B cell (primary cell): ENCODE results near the gene LRIT2. TPM values are rescaled to one million over a fixed set of nuclear protein-coding genes. Genes with fewer than 3 reads are reported as not detected.

Experiments used
- ATAC-seq: fragments of 200-7000 bp; cut with Tn5 transposase; one replicate; pipeline ENCODE4 v1.10.0; 2021; ENCODE audit warnings: low read depth, mild to moderate bottlenecking, moderate number of reproducible peaks, moderate library complexity
- CTCF ChIA-PET: fragments of 350-600 bp; sonication (Branson Sonifier 250); formaldehyde crosslinking; loops from one replicate; lab custom pipeline; 2021; ENCODE audit warnings: antibody characterized with exemption, inconsistent platforms; lab: Charles Lee
- POLR2A ChIA-PET: fragments of 350-600 bp; sonication (Branson Sonifier 250); formaldehyde crosslinking; loops from one replicate; lab custom pipeline; 2021; ENCODE audit warnings: antibody characterized with exemption; lab: Charles Lee
- DNase-seq: peaks from one replicate; pipeline ENCODE4 v3.0.0; 2013
- H2AFZ ChIP-seq: 2 replicates; pipeline ENCODE4 v1.6.1; 2012; ENCODE audit warnings: mild to moderate bottlenecking, low read depth, low read length; ENCODE audit not compliant: insufficient read depth, poor library complexity, severe bottlenecking
- H3K27ac ChIP-seq, 2 donors: 1 replicate in 1 of 2; 2 replicates in 1 of 2; pipeline ENCODE4 v1.5.1; 2012 to 2013; ENCODE audit warnings: low read length in 2 of 2, mild to moderate bottlenecking in 2 of 2, moderate library complexity in 1 of 2
- H3K27me3 ChIP-seq, 4 experiments: fragments of 200-600 bp in 1 of 4; sonication (generic) in 1 of 4; replicated peaks in 1 of 4; 1 replicate in 2 of 4; 2 replicates in 2 of 4; pipeline versions ENCODE4 v1.6.1 to v1.7.0; 2013 to 2016; ENCODE audit warnings: low read length in 3 of 4, mild to moderate bottlenecking in 2 of 4, mixed read lengths in 1 of 4, moderate library complexity in 1 of 4; ENCODE audit not compliant: insufficient read depth in 4 of 4, control insufficient read depth in 3 of 4; ENCODE audit errors: control extremely low read depth in 1 of 4
- H3K36me3 ChIP-seq, 2 experiments: replicated peaks in 1 of 2; 1 replicate in 1 of 2; 2 replicates in 1 of 2; pipeline versions ENCODE4 v1.6.1 to v1.7.1; 2013; ENCODE audit warnings: low read length in 1 of 2; ENCODE audit not compliant: insufficient read depth in 2 of 2, control insufficient read depth in 1 of 2; ENCODE audit errors: control extremely low read depth in 1 of 2, extremely low read depth in 1 of 2
- H3K4me1 ChIP-seq, 2 donors: fragments of 200-600 bp in 1 of 2; sonication (generic) in 1 of 2; 1 replicate in 1 of 2; 2 replicates in 1 of 2; pipeline versions ENCODE4 v1.5.1 to v1.6.1; 2013 to 2017; ENCODE audit warnings: low read length in 2 of 2; ENCODE audit not compliant: control insufficient read depth in 2 of 2, insufficient read depth in 2 of 2
- H3K4me2 ChIP-seq: replicated peaks from 2 replicates; pipeline ENCODE3; 2012; ENCODE audit warnings: mild to moderate bottlenecking, low read depth, low read length; ENCODE audit not compliant: poor library complexity, severe bottlenecking
- H3K4me3 ChIP-seq, 5 experiments: fragments of 200-600 bp in 1 of 5; sonication (generic) in 1 of 5; 1 replicate in 3 of 5; 2 replicates in 2 of 5; pipeline versions ENCODE4 v1.5.1 to v1.7.0; 2011 to 2016; ENCODE audit warnings: low read length in 4 of 5, mild to moderate bottlenecking in 4 of 5, low read depth in 2 of 5, control low read depth in 1 of 5, moderate library complexity in 1 of 5; ENCODE audit not compliant: insufficient read depth in 1 of 5; ENCODE audit errors: control extremely low read depth in 1 of 5, extremely low read depth in 1 of 5
- H3K79me2 ChIP-seq: fragments of 200-600 bp; sonication (generic); one replicate; pipeline ENCODE4 v1.6.0; 2016; ENCODE audit warnings: low read length; ENCODE audit not compliant: control insufficient read depth, insufficient read depth
- H3K9ac ChIP-seq: fragments of 200-600 bp; sonication (generic); 2 replicates; pipeline ENCODE4 v1.6.1; 2017; ENCODE audit warnings: mild to moderate bottlenecking, low read length, moderate library complexity
- H3K9me3 ChIP-seq, 3 donors: one replicate each; pipeline versions ENCODE4 v1.6.1 to v1.7.1; 2013; ENCODE audit warnings: low read length in 2 of 3; ENCODE audit not compliant: control insufficient read depth in 2 of 3, insufficient read depth in 1 of 3; ENCODE audit errors: control extremely low read depth in 1 of 3
- H4K20me1 ChIP-seq: 2 replicates; pipeline ENCODE4 v1.6.0; 2012; ENCODE audit warnings: mild to moderate bottlenecking, low read length; ENCODE audit not compliant: insufficient read depth, control insufficient read depth, poor library complexity, severe bottlenecking
- H3K27ac Mint-ChIP-seq: one replicate; pipeline ENCODE4 v1.8.0; 2021; ENCODE audit warnings: mixed read lengths
- H3K27me3 Mint-ChIP-seq: one replicate; pipeline ENCODE4 v1.8.0; 2021; ENCODE audit warnings: mixed read lengths
- H3K4me1 Mint-ChIP-seq: one replicate; pipeline ENCODE4 v1.8.0; 2021; ENCODE audit warnings: mixed read lengths
- H3K4me3 Mint-ChIP-seq: one replicate; pipeline ENCODE4 v1.8.0; 2021; ENCODE audit warnings: mixed read lengths
- H3K9me3 Mint-ChIP-seq: one replicate; pipeline ENCODE4 v1.8.0; 2022; ENCODE audit warnings: mixed read lengths; ENCODE audit not compliant: insufficient read depth
- EZH2 ChIP-seq: IDR thresholded peaks from 2 replicates; pipeline ENCODE4 v1.6.1; 2012; ENCODE audit warnings: borderline replicate concordance, low read depth, mild to moderate bottlenecking, moderate library complexity, low read length; ENCODE audit not compliant: insufficient read depth, poor library complexity, severe bottlenecking
- WGBS: methylation state at CpG from one replicate; pipeline ENCODE4 v1.1.5; 2013; ENCODE audit warnings: missing lambda C conversion rate; ENCODE audit not compliant: insufficient coverage; 5-methylcytosine and 5-hydroxymethylcytosine counted together
- intact Hi-C: fragments of 100-400 bp; cut with micrococcal nuclease; formaldehyde crosslinking; loops from one replicate; pipeline ENCODE4 v1.10.0; 2022
- polyA plus RNA-seq: library from polyadenylated mRNA; depleted of rRNA; stranded (reverse); fragments of >200 nt; gene quantifications from 2 replicates; pipeline ENCODE4 v1.2.3, GENCODE V29; 2012
- total RNA-seq, 2 donors: library from RNA; stranded (reverse); fragments of 120-200 nt in 1 of 2; gene quantifications; 1 replicate in 1 of 2; 2 replicates in 1 of 2; pipeline versions ENCODE4 v1.2.3 to v1.2.4, GENCODE V29; 2013 to 2022
- TF ChIP-seq, protein P1 (sequence below): fragments of 200-600 bp; IDR thresholded peaks from one replicate; pipeline ENCODE4 v1.8.0; 2022; ENCODE audit warnings: antibody characterized with exemption, mild to moderate bottlenecking

LRIT2 gene
- total and polyA plus RNA-seq, 2 donors (not counting 1 experiment from before 2014, with no cell fraction given), result not detected

DNA sequence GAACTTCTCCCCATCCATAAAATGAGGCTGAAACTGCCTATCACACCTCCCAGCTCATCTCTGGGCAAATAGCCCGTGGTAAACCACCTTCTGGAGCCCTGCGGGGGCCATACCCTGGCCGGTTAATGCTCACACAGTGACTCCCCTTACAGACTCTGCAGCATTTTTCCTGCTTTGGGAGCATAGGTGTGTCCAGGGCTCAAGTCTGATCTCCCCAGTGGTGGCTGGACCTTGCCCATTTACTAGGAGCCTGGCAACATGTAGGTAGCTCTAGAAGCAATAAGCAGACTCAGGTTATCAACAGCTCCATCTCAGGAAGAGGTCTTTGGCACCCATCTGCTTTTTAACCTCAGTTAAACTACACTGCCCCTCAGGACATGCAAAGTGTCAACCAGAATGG, 36.5 kb downstream of the LRIT2 start:
- H2AFZ ChIP-seq, result no peak overlapping the region
- no peaks in the 10 kb centered on the region for H3K36me3 ChIP-seq
- no peaks in the 10 kb centered on the region for H3K9me3 ChIP-seq
- H3K9ac ChIP-seq, result no peak overlapping the region
- no peak overlapping the region for H3K27ac ChIP-seq
- Mint-ChIP-seq H3K27me3 (peaks cover 22% of the 10 kb centered on the region), H3K9me3 (no peaks in the 10 kb centered on the region), H3K4me3 (no peak overlapping the region), H3K4me1 (no peaks in the 10 kb centered on the region), H3K27ac (no peak overlapping the region)
- H3K4me3 ChIP-seq, result no peak overlapping the region
- intact Hi-C loops, result no loop called here
- TF ChIP-seq EZH2, result no peak
- TF ChIP-seq, protein P1, sequence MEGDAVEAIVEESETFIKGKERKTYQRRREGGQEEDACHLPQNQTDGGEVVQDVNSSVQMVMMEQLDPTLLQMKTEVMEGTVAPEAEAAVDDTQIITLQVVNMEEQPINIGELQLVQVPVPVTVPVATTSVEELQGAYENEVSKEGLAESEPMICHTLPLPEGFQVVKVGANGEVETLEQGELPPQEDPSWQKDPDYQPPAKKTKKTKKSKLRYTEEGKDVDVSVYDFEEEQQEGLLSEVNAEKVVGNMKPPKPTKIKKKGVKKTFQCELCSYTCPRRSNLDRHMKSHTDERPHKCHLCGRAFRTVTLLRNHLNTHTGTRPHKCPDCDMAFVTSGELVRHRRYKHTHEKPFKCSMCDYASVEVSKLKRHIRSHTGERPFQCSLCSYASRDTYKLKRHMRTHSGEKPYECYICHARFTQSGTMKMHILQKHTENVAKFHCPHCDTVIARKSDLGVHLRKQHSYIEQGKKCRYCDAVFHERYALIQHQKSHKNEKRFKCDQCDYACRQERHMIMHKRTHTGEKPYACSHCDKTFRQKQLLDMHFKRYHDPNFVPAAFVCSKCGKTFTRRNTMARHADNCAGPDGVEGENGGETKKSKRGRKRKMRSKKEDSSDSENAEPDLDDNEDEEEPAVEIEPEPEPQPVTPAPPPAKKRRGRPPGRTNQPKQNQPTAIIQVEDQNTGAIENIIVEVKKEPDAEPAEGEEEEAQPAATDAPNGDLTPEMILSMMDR, result no peak
- peaks cover 0 to 20% (median 8%) of the 10 kb centered on the region in 4 experiments for H3K27me3 ChIP-seq
- H3K4me1 ChIP-seq, result peaks cover 0 to under 1% of the 10 kb centered on the region in 2 donors
- H3K79me2 ChIP-seq, result no peaks in the 10 kb centered on the region
- no peaks in the 10 kb centered on the region for H4K20me1 ChIP-seq
- WGBS, result 72% methylated on average over 3 of the region's 3 CpGs
- ChIA-PET POLR2A (interaction anchor here (0.6 kb wide), 1 partner anchor 182 kb away, joined by 6 read pairs; no protein-coding TSS in a partner anchor), CTCF (interaction anchor here (0.9 kb wide), 2 partner anchors 12 to 41 kb away, joined by 3 to 4 read pairs; no protein-coding TSS in a partner anchor)
- no peak for ATAC-seq
- H3K4me2 ChIP-seq, result no peak overlapping the region
- no peak for DNase-seq

DNA sequence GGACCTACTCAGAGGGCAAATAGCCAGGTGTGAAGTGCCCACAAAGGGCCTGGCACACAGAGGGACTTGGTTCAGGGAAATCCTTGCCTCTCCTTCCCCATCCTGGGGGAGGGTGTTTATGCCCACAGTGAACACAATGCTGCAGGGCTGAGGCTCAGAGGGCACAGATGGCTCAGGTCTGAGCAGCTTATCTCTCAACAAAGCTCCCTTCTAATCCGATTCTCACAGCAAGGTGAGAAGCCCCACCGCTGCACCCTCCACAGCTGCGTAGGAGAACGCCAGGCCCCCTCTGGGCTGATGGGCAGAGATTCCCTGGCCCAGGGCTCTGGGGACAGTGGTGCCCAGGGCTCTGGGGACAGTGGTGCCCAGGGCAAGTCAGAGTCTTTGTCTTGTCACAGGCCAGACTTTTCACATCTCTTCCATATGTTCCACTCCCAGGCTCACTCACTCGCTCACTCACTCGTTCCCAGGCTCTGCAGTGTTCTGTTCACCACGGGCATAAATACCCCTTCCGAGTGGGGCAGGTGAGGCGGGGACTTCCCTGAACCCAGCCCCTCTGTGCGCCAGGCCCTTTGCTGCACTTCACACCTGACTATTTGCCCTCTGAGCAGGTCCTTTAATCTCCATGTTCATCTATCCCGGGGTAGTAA, 39.7 kb downstream of the LRIT2 start:
- intact Hi-C loops, result no loop called here
- ChIA-PET POLR2A (interaction anchor here (0.6 kb wide), 1 partner anchor 78 kb away, joined by 3 read pairs; no protein-coding TSS in a partner anchor), CTCF (interaction anchor here (0.5 to 1.6 kb wide), 2 partner anchors 8 to 17 kb away, joined by 3 read pairs; partner anchors contain the start of gene CDHR1)
- no peaks in the 10 kb centered on the region for H3K4me1 ChIP-seq
- no peak overlapping the region for H3K27ac ChIP-seq
- no peaks in the 10 kb centered on the region for H4K20me1 ChIP-seq
- no peak overlapping the region for H3K27ac Mint-ChIP-seq
- H3K9me3 Mint-ChIP-seq, result no peaks in the 10 kb centered on the region
- TF ChIP-seq, protein P1, result no peak
- TF ChIP-seq EZH2, result no peak
- 81% methylated on average over 10 of the region's 11 CpGs for WGBS
- H3K4me1 Mint-ChIP-seq, result no peaks in the 10 kb centered on the region
- no peak overlapping the region for H3K4me3 ChIP-seq
- no peak overlapping the region for H2AFZ ChIP-seq
- peaks cover 0 to 10% (median 2%) of the 10 kb centered on the region in 4 experiments for H3K27me3 ChIP-seq
- H3K9ac ChIP-seq, result no peak overlapping the region
- ATAC-seq, result no peak
- peaks cover 8% of the 10 kb centered on the region for H3K27me3 Mint-ChIP-seq
- H3K36me3 ChIP-seq, result no peaks in the 10 kb centered on the region
- peaks cover 0 to 12% (median 0%) of the 10 kb centered on the region in 3 donors for H3K9me3 ChIP-seq
- H3K4me3 Mint-ChIP-seq, result no peak overlapping the region
- no peak overlapping the region for H3K4me2 ChIP-seq
- H3K79me2 ChIP-seq, result no peaks in the 10 kb centered on the region
- no peak for DNase-seq
